H9 (cell line): Measurements from ENCODE around the gene AMER1. TPM values are rescaled to one million over a fixed set of nuclear protein-coding genes. Genes with fewer than 3 reads are reported as not detected.

Experiments
- DNase-seq: peaks from one replicate; pipeline ENCODE4 v3.0.0-alpha.2; 2017
- H2AFZ ChIP-seq: one replicate; pipeline ENCODE4 v1.6.1; 2013; ENCODE audit warnings: mild to moderate bottlenecking, low read length, control low read depth, moderate library complexity
- H2AK5ac ChIP-seq: 2 replicates; pipeline ENCODE4 v1.6.1; 2013; ENCODE audit warnings: low read length, control low read depth, mixed read lengths; ENCODE audit not compliant: insufficient read length
- H2BK120ac ChIP-seq: one replicate; pipeline ENCODE4 v1.6.1; 2013; ENCODE audit warnings: low read depth, mild to moderate bottlenecking, low read length, control low read depth, inconsistent platforms; ENCODE audit not compliant: poor library complexity, severe bottlenecking
- H2BK12ac ChIP-seq: 2 replicates; pipeline ENCODE4 v1.6.1; 2013; ENCODE audit warnings: low read length, control low read depth, mixed read lengths, low read depth; ENCODE audit not compliant: insufficient read length
- H2BK15ac ChIP-seq: 2 replicates; pipeline ENCODE4 v1.6.1; 2013; ENCODE audit warnings: low read depth, low read length, control low read depth
- H2BK20ac ChIP-seq: one replicate; pipeline ENCODE4 v1.6.1; 2013; ENCODE audit warnings: low read depth, mild to moderate bottlenecking, low read length, control low read depth, inconsistent platforms; ENCODE audit not compliant: poor library complexity, severe bottlenecking
- H2BK5ac ChIP-seq: 2 replicates; pipeline ENCODE4 v1.6.1; 2013; ENCODE audit warnings: low read length, control low read depth, mixed read lengths; ENCODE audit not compliant: insufficient read length
- H3K14ac ChIP-seq: 2 replicates; pipeline ENCODE4 v1.6.1; 2013; ENCODE audit warnings: low read length, control low read depth; ENCODE audit not compliant: insufficient read depth
- H3K18ac ChIP-seq: 2 replicates; pipeline ENCODE4 v1.6.1; 2013; ENCODE audit warnings: low read depth, mild to moderate bottlenecking, mixed read lengths, low read length, control low read depth; ENCODE audit not compliant: insufficient read length
- H3K23ac ChIP-seq: 2 replicates; pipeline ENCODE4 v1.6.1; 2013; ENCODE audit warnings: low read length, control low read depth, mixed read lengths, low read depth; ENCODE audit not compliant: insufficient read length
- H3K23me2 ChIP-seq: 2 replicates; pipeline ENCODE4 v1.6.1; 2013; ENCODE audit warnings: low read depth, mild to moderate bottlenecking, mixed read lengths, low read length, control low read depth; ENCODE audit not compliant: insufficient read length, poor library complexity, severe bottlenecking
- H3K27ac ChIP-seq: 2 replicates; pipeline ENCODE4 v1.5.1; 2013; ENCODE audit warnings: low read length, control low read depth, mixed read lengths, low read depth; ENCODE audit not compliant: insufficient read length
- H3K27me3 ChIP-seq: 2 replicates; pipeline ENCODE4 v1.6.1; 2013; ENCODE audit warnings: low read length, control low read depth, inconsistent platforms; ENCODE audit not compliant: insufficient read depth
- H3K4ac ChIP-seq: 2 replicates; pipeline ENCODE4 v1.6.1; 2013; ENCODE audit warnings: low read depth, mild to moderate bottlenecking, control low read depth, inconsistent platforms, low read length, moderate library complexity
- H3K4me1 ChIP-seq: 2 replicates; pipeline ENCODE4 v1.6.1; 2013; ENCODE audit warnings: low read length, control low read depth, inconsistent platforms; ENCODE audit not compliant: insufficient read depth
- H3K4me2 ChIP-seq: 2 replicates; pipeline ENCODE4 v1.6.1; 2013; ENCODE audit warnings: low read length, control low read depth, mixed read lengths; ENCODE audit not compliant: insufficient read length, insufficient read depth
- H3K56ac ChIP-seq: 2 replicates; pipeline ENCODE4 v1.6.1; 2013; ENCODE audit warnings: low read depth, mild to moderate bottlenecking, mixed read lengths, low read length, control low read depth; ENCODE audit not compliant: insufficient read length
- H3K79me1 ChIP-seq: 2 replicates; pipeline ENCODE4 v1.6.1; 2013; ENCODE audit warnings: low read depth, mild to moderate bottlenecking, moderate library complexity, low read length, control low read depth, inconsistent platforms; ENCODE audit not compliant: insufficient read depth, poor library complexity, severe bottlenecking
- H3K79me2 ChIP-seq: 2 replicates; pipeline ENCODE4 v1.6.1; 2013; ENCODE audit warnings: low read length, control low read depth, inconsistent platforms; ENCODE audit not compliant: insufficient read depth
- H3K9ac ChIP-seq: 2 replicates; pipeline ENCODE4 v1.6.1; 2013; ENCODE audit warnings: low read length, control low read depth, mixed read lengths; ENCODE audit not compliant: insufficient read length; ENCODE audit errors: extremely low read depth
- H3K9me3 ChIP-seq: one replicate; pipeline ENCODE4 v1.6.1; 2013; ENCODE audit warnings: low read depth, low read length, inconsistent platforms; ENCODE audit not compliant: control insufficient read depth
- H3T11ph ChIP-seq: one replicate; pipeline ENCODE4 v1.6.1; 2013; ENCODE audit warnings: mild to moderate bottlenecking, low read length, control low read depth, inconsistent platforms
- H4K20me1 ChIP-seq: one replicate; pipeline ENCODE4 v1.6.1; 2013; ENCODE audit not compliant: control insufficient read depth, insufficient read length, insufficient read depth
- H4K5ac ChIP-seq: 2 replicates; pipeline ENCODE4 v1.6.1; 2013; ENCODE audit warnings: low read depth, mild to moderate bottlenecking, mixed read lengths, low read length, control low read depth; ENCODE audit not compliant: insufficient read length
- H4K8ac ChIP-seq: replicated peaks from 2 replicates; pipeline ENCODE4 v1.6.1; 2013; ENCODE audit warnings: low read length, control low read depth, mixed read lengths, low read depth; ENCODE audit not compliant: insufficient read length
- H4K91ac ChIP-seq: 2 replicates; pipeline ENCODE4 v1.6.1; 2013; ENCODE audit warnings: low read depth, mild to moderate bottlenecking, moderate library complexity, mixed read lengths, low read length, control low read depth; ENCODE audit not compliant: insufficient read length
- H3K27ac Mint-ChIP-seq, 3 experiments: 2 replicates in 2 of 3; 3 replicates in 1 of 3; pipeline ENCODE4 v1.8.0; 2020 to 2021; ENCODE audit warnings: mixed read lengths in 3 of 3, mild to moderate bottlenecking in 1 of 3, moderate library complexity in 1 of 3
- H3K27me3 Mint-ChIP-seq: 2 replicates; pipeline ENCODE4 v1.8.0; 2021; ENCODE audit warnings: low read depth, mild to moderate bottlenecking, moderate library complexity, mixed read lengths
- H3K36me3 Mint-ChIP-seq, 3 experiments: 2 replicates in 2 of 3; 3 replicates in 1 of 3; pipeline ENCODE4 v1.8.0; 2020 to 2021; ENCODE audit warnings: low read depth in 3 of 3, mixed read lengths in 3 of 3; ENCODE audit not compliant: insufficient read depth in 1 of 3
- H3K4me1 Mint-ChIP-seq, 2 experiments: 2 replicates each; pipeline ENCODE4 v1.8.0; 2020; ENCODE audit warnings: mixed read lengths in 2 of 2
- H3K4me3 Mint-ChIP-seq, 2 experiments: 2 replicates in 1 of 2; 3 replicates in 1 of 2; pipeline ENCODE4 v1.8.0; 2020 to 2021; ENCODE audit warnings: mild to moderate bottlenecking in 2 of 2, mixed read lengths in 2 of 2, moderate library complexity in 1 of 2
- H3K9me3 Mint-ChIP-seq, 2 experiments: 2 replicates in 1 of 2; 3 replicates in 1 of 2; pipeline ENCODE4 v1.8.0; 2020; ENCODE audit warnings: mild to moderate bottlenecking in 2 of 2, mixed read lengths in 2 of 2, moderate library complexity in 1 of 2
- total RNA-seq: library from RNA; stranded (reverse); gene quantifications from 2 replicates; pipeline ENCODE4 v1.2.1, GENCODE V29; 2021
- TF ChIP-seq, protein P1 (sequence below): fragments of 200-600 bp; sonication (generic); conservative IDR thresholded peaks from 3 replicates; pipeline ENCODE4 v1.8.0; 2021; ENCODE audit warnings: antibody characterized with exemption, mild to moderate bottlenecking

The AMER1 gene
- total RNA-seq, 1 experiment from 2014 or later: 6.2 TPM

DNA sequence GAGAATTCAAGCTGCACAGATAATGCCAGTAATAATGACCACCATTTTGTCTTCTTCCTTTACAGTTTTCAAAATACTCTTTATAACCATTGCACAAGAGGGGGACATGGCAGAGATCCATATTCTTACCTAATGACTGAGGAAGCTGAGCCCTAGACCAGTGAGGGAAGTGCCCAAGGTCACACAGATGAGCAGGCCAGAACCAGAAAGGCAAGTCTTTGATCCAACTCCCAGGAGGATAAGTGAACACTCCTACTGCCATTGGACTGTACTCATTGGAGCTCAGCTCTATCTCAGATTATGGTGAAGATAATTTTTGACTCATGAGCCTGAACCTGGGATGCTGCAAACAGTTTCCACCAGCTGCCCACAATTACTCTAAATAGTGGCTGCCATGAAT lies 28.6 kb downstream of the AMER1 start:
- no peaks in the 10 kb centered on the region for H3K27me3 ChIP-seq
- H3K27ac Mint-ChIP-seq: no peak overlapping the region
- H3K23me2 ChIP-seq: no peaks in the 10 kb centered on the region
- H3K4me1 Mint-ChIP-seq: no peaks in the 10 kb centered on the region
- no peak overlapping the region for H3K18ac ChIP-seq
- no peak overlapping the region for H3K27ac ChIP-seq
- no peaks in the 10 kb centered on the region for H3K4me1 ChIP-seq
- no peak overlapping the region for H3K9ac ChIP-seq
- peaks cover 64 to 70% of the 10 kb centered on the region in 2 experiments for H3K9me3 Mint-ChIP-seq
- no peak overlapping the region for H2BK15ac ChIP-seq
- DNase-seq: no peak
- H3K36me3 Mint-ChIP-seq: peaks cover 0 to 3% (median 3%) of the 10 kb centered on the region in 3 experiments; a peak in 3 of 7 replicates
- no peak overlapping the region for H2BK120ac ChIP-seq
- peaks cover 42% of the 10 kb centered on the region for H3K9me3 ChIP-seq
- no peak overlapping the region for H3K14ac ChIP-seq
- H3K79me2 ChIP-seq: no peaks in the 10 kb centered on the region
- TF ChIP-seq, protein P1, sequence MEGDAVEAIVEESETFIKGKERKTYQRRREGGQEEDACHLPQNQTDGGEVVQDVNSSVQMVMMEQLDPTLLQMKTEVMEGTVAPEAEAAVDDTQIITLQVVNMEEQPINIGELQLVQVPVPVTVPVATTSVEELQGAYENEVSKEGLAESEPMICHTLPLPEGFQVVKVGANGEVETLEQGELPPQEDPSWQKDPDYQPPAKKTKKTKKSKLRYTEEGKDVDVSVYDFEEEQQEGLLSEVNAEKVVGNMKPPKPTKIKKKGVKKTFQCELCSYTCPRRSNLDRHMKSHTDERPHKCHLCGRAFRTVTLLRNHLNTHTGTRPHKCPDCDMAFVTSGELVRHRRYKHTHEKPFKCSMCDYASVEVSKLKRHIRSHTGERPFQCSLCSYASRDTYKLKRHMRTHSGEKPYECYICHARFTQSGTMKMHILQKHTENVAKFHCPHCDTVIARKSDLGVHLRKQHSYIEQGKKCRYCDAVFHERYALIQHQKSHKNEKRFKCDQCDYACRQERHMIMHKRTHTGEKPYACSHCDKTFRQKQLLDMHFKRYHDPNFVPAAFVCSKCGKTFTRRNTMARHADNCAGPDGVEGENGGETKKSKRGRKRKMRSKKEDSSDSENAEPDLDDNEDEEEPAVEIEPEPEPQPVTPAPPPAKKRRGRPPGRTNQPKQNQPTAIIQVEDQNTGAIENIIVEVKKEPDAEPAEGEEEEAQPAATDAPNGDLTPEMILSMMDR: no peak
- no peak overlapping the region for H2BK12ac ChIP-seq
- no peak overlapping the region for H2BK20ac ChIP-seq
- H4K20me1 ChIP-seq: no peaks in the 10 kb centered on the region
- no peaks in the 10 kb centered on the region for H3K79me1 ChIP-seq
- H3K4me2 ChIP-seq: no peak overlapping the region
- H3K27me3 Mint-ChIP-seq: no peaks in the 10 kb centered on the region; the same call in 1 of the 2 replicates
- no peak overlapping the region for H3K4me3 Mint-ChIP-seq
- H3K23ac ChIP-seq: no peak overlapping the region
- H3T11ph ChIP-seq: no peak overlapping the region
- no peak overlapping the region for H4K8ac ChIP-seq
- no peak overlapping the region for H2AFZ ChIP-seq
- no peak overlapping the region for H4K91ac ChIP-seq
- H2BK5ac ChIP-seq: no peak overlapping the region
- H4K5ac ChIP-seq: no peak overlapping the region
- H3K56ac ChIP-seq: no peak overlapping the region
- no peak overlapping the region for H3K4ac ChIP-seq
- no peak overlapping the region for H2AK5ac ChIP-seq
